ENCODE measurements around the gene AP2A1. TPM values are rescaled to one million over a fixed set of nuclear protein-coding genes. Genes with fewer than 3 reads are reported as not detected.
"Not testable (repeated sequence)": the region's sequence is repeated elsewhere in the genome, so short reads cannot be mapped to it uniquely, and the experiment has no call there.

The AP2A1 gene
- 10 to 100 TPM; 48.7 to 68.2 (median 52.9) TPM for polyA plus RNA-seq (ENCODE audit: insufficient read length in 4 of 4)

GRCh38 chr19:49766930-49767299 lies at the start of gene AP2A1:
Gene AP2A1 (plus strand): TSS chr19:49767001. CDS start chr19:49767134, 133 bp downstream.
- DNase-seq (ENCODE audit: low read depth in 4 of 4, low spot score in 3 of 4), result peak in 1 of 4 donors; percentile 20

DNA sequence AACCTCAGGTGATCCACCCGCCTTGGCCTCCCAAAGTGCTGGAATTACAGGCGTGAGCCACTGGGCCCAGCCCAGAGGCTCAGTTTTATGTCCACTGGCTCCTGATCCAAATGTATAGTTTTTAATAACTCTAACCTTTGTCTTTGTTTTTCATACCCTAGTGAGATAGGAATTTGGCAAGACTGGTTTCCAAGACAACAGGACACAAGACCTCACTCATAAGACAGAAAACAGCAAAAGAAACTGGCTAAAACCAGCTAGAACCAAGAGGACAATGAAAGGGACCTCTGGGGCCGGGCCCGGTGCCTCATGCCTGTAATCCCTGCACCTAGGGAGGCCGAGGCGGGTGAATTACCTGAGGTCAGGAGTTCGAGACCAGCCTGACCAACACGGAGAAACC lies 48.3 kb upstream of the AP2A1 start:
- no peak for DNase-seq (ENCODE audit: low read depth in 4 of 4, low spot score in 3 of 4)

DNA sequence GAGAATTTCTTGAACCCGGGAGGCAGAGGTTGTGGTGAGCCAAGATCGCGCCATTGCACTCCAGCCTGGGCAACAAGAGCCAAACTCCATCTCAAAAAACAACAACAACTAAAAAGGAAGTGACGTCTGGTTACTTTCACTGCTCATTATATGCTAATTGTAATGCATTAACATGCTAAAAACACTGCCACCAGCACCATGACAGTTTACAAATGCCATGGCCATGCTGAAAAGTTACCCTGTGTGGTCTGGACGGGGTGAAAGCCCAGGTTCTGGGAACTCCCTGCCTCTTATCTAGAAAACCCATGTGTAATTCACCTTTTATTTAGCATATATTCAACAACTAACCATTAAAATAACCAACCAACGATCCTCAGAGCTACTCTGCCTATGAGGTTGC lies 47.8 kb upstream of the AP2A1 start:
- DNase-seq (ENCODE audit: low read depth in 4 of 4, low spot score in 3 of 4), result no peak

GRCh38 chr19:49719420-49719819 lies 47.4 kb upstream of the AP2A1 start:
- not testable (repeated sequence) for DNase-seq (ENCODE audit: low read depth in 4 of 4, low spot score in 3 of 4)

GRCh38 chr19:49727217-49728030 lies 39.4 kb upstream of the AP2A1 start:
- peak in 1 of 4 donors; percentile 14 for DNase-seq (ENCODE audit: low read depth in 4 of 4, low spot score in 3 of 4)

GRCh38 chr19:49730166-49730565 lies 36.6 kb upstream of the AP2A1 start:
- no peak for DNase-seq (ENCODE audit: low read depth in 4 of 4, low spot score in 3 of 4)

DNA sequence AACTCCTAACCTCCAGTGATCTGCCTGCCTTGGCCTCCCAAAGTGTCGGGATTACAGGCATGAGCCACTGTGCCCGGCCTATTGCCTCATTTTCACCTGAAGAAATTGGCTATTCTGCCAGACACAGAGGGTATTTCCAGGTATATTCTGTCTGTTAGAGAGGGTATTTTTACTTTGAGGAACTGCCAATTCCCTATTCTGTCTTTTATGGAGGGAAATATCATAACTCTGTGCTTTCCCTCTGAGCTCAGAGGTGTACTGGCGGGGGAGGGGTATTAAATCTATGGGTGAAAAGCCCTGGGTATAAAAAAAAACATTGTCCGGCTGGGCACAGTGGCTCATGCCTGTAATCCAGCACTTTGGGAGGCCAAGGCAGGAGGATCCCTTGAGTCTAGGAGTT lies 28.5 kb upstream of the AP2A1 start:
- DNase-seq (ENCODE audit: low read depth in 4 of 4, low spot score in 3 of 4), result no peak

GRCh38 chr19:49739098-49739497 lies 27.7 kb upstream of the AP2A1 start:
- DNase-seq (ENCODE audit: low read depth in 4 of 4, low spot score in 3 of 4), result no peak

- no peak for DNase-seq (ENCODE audit: low read depth in 4 of 4, low spot score in 3 of 4)
These were observed 26.9 kb upstream of the AP2A1 start for GRCh38 chr19:49739933-49740332.

DNA sequence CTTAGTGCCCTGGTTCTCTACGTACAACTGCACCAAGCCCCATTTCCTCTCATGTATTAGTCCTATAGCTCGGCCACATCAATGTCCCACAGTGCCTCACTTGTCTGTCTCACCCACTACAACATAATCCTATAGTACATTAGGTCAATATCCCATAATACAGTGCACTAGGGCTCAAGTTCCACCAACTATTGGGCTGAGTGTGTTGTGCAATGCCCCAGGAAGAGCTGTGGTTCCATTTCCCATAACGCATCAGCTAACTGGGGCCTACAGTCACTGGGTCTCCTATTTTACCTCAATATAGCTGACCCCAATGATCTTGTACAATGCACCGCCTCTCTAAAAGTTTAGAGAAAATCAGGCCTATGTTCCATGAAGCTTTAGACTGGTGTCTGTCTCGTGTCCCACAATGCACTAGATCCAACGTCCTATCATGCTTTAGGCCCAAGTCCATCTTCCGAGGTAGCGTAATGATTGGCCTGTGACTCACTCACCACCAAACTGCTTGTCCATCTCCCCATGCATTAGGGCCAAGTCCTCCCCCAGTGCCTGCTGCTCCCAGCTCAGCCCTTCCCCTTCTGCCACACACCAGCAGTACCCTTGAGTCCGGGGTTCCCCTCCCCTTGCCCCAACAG lies 25.5 kb upstream of the AP2A1 start:
- no peak for DNase-seq (ENCODE audit: low read depth in 4 of 4, low spot score in 3 of 4)

GRCh38 chr19:49744946-49745381 lies 21.8 kb upstream of the AP2A1 start:
- no peak for DNase-seq (ENCODE audit: low read depth in 4 of 4, low spot score in 3 of 4)

DNA sequence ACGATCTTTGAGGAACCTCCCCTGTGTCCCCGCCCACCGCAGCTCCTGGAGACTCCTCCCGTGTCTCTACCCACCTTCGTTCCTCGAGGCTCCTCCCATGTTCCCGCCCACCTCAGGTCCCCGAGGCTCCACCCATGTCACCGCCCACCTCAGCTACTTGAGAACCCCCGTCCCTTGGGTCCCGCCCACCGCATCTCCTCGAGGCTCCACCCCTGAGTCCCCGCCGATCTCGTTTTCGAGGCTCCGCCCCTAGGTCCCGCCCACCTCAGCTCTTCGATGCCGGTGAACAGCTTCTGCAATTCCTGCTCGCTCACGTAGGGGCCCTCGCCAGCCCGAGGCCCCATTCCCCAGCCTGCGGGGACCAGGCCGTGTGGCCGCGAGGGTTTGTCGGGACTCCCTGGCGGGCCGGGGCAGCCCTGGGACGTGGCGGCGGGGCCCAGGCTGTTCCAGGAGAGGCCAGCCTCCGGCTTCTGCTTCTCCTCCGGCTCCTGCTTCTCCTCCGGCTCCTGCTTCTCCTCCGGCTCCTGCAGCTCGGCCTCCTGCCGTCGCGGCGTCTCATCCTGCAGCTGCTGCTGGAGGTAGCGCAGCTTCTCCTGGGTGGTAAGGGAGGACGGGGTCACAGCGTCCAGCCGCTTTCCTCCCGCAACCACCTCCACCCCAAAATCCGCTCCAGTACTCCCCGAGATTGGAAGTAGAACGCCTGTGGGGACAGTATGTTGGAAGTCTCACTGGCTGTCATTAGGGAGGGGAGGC lies 20.4 kb upstream of the AP2A1 start:
- no peak for DNase-seq (ENCODE audit: low read depth in 4 of 4, low spot score in 3 of 4)

- DNase-seq (ENCODE audit: low read depth in 4 of 4, low spot score in 3 of 4), result no peak
These were observed 17.6 kb upstream of the AP2A1 start for GRCh38 chr19:49749055-49749716.

DNA sequence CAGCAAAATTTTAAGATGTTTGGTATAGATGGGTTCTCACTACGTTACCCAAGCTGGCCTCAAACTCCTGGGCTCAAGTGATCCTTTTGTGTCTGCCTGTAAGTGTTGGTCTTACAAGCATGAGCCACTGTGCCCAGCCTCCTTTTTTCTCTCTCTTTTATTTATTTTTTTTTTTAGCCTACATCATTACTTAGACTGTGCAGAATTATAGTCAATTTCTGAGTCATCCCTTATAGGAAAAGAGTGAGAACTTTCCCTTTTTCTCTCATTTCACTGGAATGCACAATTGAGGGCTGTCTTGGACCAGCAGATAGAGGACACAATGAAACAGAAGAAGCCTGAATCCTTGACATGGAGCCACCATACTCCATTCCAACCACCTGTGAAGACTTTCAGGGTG lies 17.0 kb upstream of the AP2A1 start:
- DNase-seq (ENCODE audit: low read depth in 4 of 4, low spot score in 3 of 4), result no peak

GRCh38 chr19:49752701-49753100 lies 14.1 kb upstream of the AP2A1 start:
- no peak for DNase-seq (ENCODE audit: low read depth in 4 of 4, low spot score in 3 of 4)

DNA sequence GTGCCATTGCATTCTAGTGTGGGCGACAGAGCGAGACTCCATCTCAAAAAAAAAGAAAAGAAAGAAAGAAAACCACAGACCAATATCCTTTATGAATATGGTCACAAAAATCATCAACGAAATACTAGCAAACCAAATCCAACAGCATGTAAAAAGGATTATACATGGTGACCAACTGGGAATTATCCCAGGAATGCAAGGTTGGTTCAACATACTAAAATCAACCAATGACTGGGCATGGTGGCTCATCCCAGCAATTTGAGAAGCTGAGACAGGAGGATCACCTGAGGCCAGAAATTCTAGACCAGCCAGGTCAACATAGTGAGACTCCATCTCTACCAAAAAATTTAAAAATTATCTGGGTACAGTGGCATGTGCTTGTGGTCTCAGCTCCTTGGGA lies 10.8 kb upstream of the AP2A1 start:
- no peak for DNase-seq (ENCODE audit: low read depth in 4 of 4, low spot score in 3 of 4)

DNA sequence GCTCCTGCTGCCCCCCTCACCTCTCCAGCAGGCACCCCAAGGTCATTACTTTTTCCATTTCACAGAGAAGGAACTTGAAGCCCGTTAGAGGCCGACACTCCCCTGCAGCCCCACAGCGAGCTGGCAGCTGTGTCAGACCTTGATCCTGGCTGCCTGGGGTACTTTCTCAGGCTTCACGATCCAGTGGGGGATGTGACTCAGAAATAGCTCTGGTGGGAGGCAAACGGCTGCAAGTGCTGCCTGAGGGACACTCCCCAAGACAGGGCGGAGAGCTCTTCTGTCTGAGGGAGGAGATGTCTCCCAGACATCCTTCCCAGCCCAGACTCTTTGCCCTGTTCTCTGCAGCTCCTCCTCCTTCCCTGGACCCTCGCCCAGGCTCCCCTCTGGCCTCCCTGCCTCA lies 8.5 kb upstream of the AP2A1 start:
- DNase-seq (ENCODE audit: low read depth in 4 of 4, low spot score in 3 of 4), result no peak

GRCh38 chr19:49761249-49761624 lies 5.6 kb upstream of the AP2A1 start:
- DNase-seq (ENCODE audit: low read depth in 4 of 4, low spot score in 3 of 4), result no peak

DNA sequence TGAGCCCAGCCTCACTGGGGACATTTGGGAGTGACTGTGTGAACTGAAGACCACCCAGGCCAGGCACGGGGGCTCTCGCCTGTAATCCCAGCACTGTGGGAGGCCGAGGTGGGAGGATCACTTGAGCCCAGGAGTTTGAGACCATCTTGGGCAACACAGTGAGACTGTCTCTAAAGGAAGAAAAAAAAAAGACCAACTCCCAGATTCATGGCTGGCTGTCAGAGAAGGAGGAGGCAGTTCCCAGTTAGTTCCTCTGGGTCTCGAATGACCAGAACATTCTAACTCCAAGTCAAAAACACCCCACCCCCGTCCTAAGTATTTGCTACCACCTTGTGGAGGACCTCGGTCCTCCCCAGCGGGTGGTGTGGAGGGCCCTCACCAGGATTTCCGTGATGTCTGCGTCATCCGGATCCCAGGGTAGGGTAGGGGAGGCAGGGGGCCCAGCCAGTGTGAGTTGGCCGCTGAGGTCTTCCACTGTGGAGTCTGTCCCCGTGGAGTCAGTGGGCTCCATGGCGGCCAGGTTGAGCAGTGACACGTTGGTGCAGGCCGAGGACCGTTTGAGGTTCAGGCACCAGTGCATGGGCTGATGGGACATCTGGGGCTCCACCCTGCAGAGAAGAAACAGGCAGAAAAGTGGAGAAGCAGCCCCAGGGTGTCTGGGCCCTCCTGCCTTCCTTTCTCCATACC lies 5.0 kb upstream of the AP2A1 start:
- DNase-seq (ENCODE audit: low read depth in 4 of 4, low spot score in 3 of 4), result peak in 1 of 4 donors; percentile 17

- DNase-seq (ENCODE audit: low read depth in 4 of 4, low spot score in 3 of 4), result no peak
These were observed 3.6 kb upstream of the AP2A1 start, which contains the start of gene TSKS for GRCh38 chr19:49763230-49763629. Gene TSKS (minus strand): TSS chr19:49763306. CDS start chr19:49763247, 59 bp downstream.
